NB4 (cell line): ENCODE results near the gene ZSWIM8.

Experiments used
- CTCF ChIP-seq: IDR thresholded peaks from one replicate; pipeline ENCODE4 v1.5.1; 2012; ENCODE audit warnings: low read depth, low read length
- MAX ChIP-seq: IDR thresholded peaks from 2 replicates; pipeline ENCODE4 v1.6.1; 2011; ENCODE audit warnings: low read depth, low read length
- POLR2A ChIP-seq: IDR thresholded peaks from 2 replicates; pipeline ENCODE4 v1.6.1; 2011; ENCODE audit warnings: mild to moderate bottlenecking; ENCODE audit not compliant: insufficient read length; ENCODE audit errors: extremely low read depth

GRCh38 chr10:73841061-73841421 is 55.6 kb downstream of the ZSWIM8 start:
- no peak for TF ChIP-seq CTCF
- no peak for TF ChIP-seq POLR2A
- TF ChIP-seq MAX: no peak
